GM18907 (cell line): ENCODE measurements around the gene ITPR3.

Experiments used
- ATAC-seq: cut with Tn5 transposase; IDR thresholded peaks from one replicate; pipeline ENCODE4 v1.9.1; 2021; ENCODE audit warnings: mild to moderate bottlenecking, moderate library complexity; ENCODE audit not compliant: unreplicated experiment

Gene ITPR3

GRCh38 chr6:33711140-33712129, 90.3 kb downstream of the ITPR3 start, which contains the start of gene UQCC2:
Gene UQCC2 (minus strand): TSS chr6:33711700. CDS start chr6:33711686, 14 bp downstream.
- ATAC-seq: peak; percentile 79

GRCh38 chr6:33712914-33713313, 91.8 kb downstream of the ITPR3 start:
- no peak for ATAC-seq

GRCh38 chr6:33713786-33714185, 92.7 kb downstream of the ITPR3 start:
- ATAC-seq: no peak

GRCh38 chr6:33714385-33715040, 93.4 kb downstream of the ITPR3 start:
- ATAC-seq: no peak

GRCh38 chr6:33716379-33716778, 95.3 kb downstream of the ITPR3 start:
- no peak for ATAC-seq

- ATAC-seq: no peak
These were observed 95.9 kb downstream of the ITPR3 start for GRCh38 chr6:33716890-33717632.

GRCh38 chr6:33717934-33718455, 96.9 kb downstream of the ITPR3 start:
- no peak for ATAC-seq

GRCh38 chr6:33718713-33719112, 97.6 kb downstream of the ITPR3 start:
- no peak for ATAC-seq

GRCh38 chr6:33719326-33719987, 98.3 kb downstream of the ITPR3 start:
- no peak for ATAC-seq

- ATAC-seq: no peak
These were observed 99.9 kb downstream of the ITPR3 start for GRCh38 chr6:33720998-33721397.

- ATAC-seq: no peak
These were observed 100.4 kb downstream of the ITPR3 start for GRCh38 chr6:33721508-33721907.

GRCh38 chr6:33722103-33722623, 101.0 kb downstream of the ITPR3 start:
- no peak for ATAC-seq

GRCh38 chr6:33723371-33724085, 102.4 kb downstream of the ITPR3 start:
- ATAC-seq: no peak

GRCh38 chr6:33724102-33725023, 103.2 kb downstream of the ITPR3 start:
- no peak for ATAC-seq

- no peak for ATAC-seq
These were observed 104.1 kb downstream of the ITPR3 start for GRCh38 chr6:33725222-33725621.

GRCh38 chr6:33725891-33726673, 105.0 kb downstream of the ITPR3 start:
- no peak for ATAC-seq

GRCh38 chr6:33726696-33727095, 105.6 kb downstream of the ITPR3 start:
- ATAC-seq: no peak

- no peak for ATAC-seq
These were observed 106.0 kb downstream of the ITPR3 start for GRCh38 chr6:33727126-33727525.
